HepG2 (cell line): ENCODE data around the gene COX4I2. TPM values are rescaled to one million over a fixed set of nuclear protein-coding genes. Genes with fewer than 3 reads are reported as not detected.

ENCODE experiments used
- KDM6A ChIP-seq: IDR thresholded peaks from 2 replicates; pipeline ENCODE4 v1.6.1; 2016; ENCODE audit warnings: low read depth
- RELA ChIP-seq: sonication (generic); formaldehyde crosslinking; IDR thresholded peaks from 2 replicates; pipeline ENCODE4 v1.4.0; 2020; ENCODE audit warnings: missing genetic modification reagents
- ZNF644 ChIP-seq: IDR thresholded peaks from 2 replicates; pipeline ENCODE4 v1.6.1; 2016; ENCODE audit warnings: low read depth
- polyA plus RNA-seq, 8 experiments: library from polyadenylated mRNA; depleted of rRNA in 3 of 8; stranded (reverse) in 7 of 8; unstranded in 1 of 8; fragments of >200 nt; fragmentation: Illumina TruSeq in 4 of 8; extraction: Trizol in 4 of 8; gene quantifications; 2 replicates each; pipeline versions ENCODE4 v1.2.1 to v1.2.3, GENCODE V29; 2011 to 2016; ENCODE audit warnings: low read depth in 4 of 8, missing spikeins in 1 of 8, mixed read lengths in 1 of 8; ENCODE audit not compliant: insufficient read depth in 1 of 8
- total RNA-seq, 5 experiments: library from RNA; depleted of rRNA; stranded (reverse); fragments of >200 nt; fragmentation: Illumina TruSeq; extraction: Trizol; gene quantifications; 2 replicates each; pipeline ENCODE4 v1.2.3, GENCODE V29; 2016; ENCODE audit warnings: low read depth in 1 of 5
- TF ChIP-seq, protein P1 (sequence below): sonication (generic); formaldehyde crosslinking; IDR thresholded peaks from 2 replicates; pipeline ENCODE4 v1.4.0; 2020; ENCODE audit warnings: missing genetic modification reagents
- TF ChIP-seq, protein P2 (sequence below): sonication (generic); formaldehyde crosslinking; IDR thresholded peaks from 2 replicates; pipeline ENCODE4 v1.4.0; 2020; ENCODE audit warnings: mild to moderate bottlenecking, missing genetic modification reagents
- TF ChIP-seq, protein P3 (sequence below): sonication (generic); formaldehyde crosslinking; IDR thresholded peaks from 2 replicates; pipeline ENCODE4 v1.4.0; 2020; ENCODE audit warnings: missing genetic modification reagents, borderline replicate concordance

Gene COX4I2
- total and polyA plus RNA-seq, 2 of the 13 experiments (the other 11 are each of a cell fraction or from before 2014, with no cell fraction given), result 1.1 TPM; not detected in 1

DNA sequence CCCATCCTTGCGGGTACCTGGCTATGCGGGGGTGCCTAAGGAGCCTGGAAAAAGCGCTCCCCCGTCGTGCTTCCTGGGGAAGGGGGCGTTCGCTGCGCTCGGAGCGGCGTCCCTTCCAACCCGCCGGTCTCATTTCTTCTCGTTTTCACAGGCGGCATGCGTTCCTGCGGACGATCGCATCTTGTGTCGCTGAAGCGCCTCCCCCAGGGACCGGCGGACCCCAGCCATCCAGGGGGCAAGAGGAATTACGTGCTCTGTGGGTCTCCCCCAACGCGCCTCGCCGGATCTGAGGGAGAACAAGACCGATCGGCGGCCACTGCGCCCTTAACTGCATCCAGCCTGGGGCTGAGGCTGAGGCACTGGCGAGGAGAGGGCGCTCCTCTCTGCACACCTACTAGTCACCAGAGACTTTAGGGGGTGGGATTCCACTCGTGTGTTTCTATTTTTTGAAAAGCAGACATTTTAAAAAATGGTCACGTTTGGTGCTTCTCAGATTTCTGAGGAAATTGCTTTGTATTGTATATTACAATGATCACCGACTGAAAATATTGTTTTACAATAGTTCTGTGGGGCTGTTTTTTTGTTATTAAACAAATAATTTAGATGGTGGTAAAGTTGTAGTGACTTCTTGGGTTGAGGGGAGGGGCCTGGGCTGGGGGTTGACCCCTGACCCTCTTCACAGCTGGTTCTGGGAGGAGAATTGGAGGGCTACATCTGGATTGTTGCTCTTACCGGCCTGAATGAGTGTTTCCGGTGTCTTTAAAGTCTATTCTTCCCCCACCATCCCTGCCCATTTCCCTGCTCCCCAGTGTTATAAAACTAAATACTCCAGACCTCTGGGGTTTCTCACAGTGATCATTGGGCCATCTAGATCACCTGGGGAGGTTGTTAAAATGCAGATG, 31.6 kb upstream of the COX4I2 start (continued):
- TF ChIP-seq, protein P1, sequence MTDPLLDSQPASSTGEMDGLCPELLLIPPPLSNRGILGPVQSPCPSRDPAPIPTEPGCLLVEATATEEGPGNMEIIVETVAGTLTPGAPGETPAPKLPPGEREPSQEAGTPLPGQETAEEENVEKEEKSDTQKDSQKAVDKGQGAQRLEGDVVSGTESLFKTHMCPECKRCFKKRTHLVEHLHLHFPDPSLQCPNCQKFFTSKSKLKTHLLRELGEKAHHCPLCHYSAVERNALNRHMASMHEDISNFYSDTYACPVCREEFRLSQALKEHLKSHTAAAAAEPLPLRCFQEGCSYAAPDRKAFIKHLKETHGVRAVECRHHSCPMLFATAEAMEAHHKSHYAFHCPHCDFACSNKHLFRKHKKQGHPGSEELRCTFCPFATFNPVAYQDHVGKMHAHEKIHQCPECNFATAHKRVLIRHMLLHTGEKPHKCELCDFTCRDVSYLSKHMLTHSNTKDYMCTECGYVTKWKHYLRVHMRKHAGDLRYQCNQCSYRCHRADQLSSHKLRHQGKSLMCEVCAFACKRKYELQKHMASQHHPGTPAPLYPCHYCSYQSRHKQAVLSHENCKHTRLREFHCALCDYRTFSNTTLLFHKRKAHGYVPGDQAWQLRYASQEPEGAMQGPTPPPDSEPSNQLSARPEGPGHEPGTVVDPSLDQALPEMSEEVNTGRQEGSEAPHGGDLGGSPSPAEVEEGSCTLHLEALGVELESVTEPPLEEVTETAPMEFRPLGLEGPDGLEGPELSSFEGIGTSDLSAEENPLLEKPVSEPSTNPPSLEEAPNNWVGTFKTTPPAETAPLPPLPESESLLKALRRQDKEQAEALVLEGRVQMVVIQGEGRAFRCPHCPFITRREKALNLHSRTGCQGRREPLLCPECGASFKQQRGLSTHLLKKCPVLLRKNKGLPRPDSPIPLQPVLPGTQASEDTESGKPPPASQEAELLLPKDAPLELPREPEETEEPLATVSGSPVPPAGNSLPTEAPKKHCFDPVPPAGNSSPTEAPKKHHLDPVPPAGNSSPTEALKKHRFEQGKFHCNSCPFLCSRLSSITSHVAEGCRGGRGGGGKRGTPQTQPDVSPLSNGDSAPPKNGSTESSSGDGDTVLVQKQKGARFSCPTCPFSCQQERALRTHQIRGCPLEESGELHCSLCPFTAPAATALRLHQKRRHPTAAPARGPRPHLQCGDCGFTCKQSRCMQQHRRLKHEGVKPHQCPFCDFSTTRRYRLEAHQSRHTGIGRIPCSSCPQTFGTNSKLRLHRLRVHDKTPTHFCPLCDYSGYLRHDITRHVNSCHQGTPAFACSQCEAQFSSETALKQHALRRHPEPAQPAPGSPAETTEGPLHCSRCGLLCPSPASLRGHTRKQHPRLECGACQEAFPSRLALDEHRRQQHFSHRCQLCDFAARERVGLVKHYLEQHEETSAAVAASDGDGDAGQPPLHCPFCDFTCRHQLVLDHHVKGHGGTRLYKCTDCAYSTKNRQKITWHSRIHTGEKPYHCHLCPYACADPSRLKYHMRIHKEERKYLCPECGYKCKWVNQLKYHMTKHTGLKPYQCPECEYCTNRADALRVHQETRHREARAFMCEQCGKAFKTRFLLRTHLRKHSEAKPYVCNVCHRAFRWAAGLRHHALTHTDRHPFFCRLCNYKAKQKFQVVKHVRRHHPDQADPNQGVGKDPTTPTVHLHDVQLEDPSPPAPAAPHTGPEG, result no peak
- TF ChIP-seq RELA (CRISPR knock-in tag) (no peak), KDM6A (no peak), ZNF644 (CRISPR knock-in tag) (no peak)
- TF ChIP-seq, protein P2, sequence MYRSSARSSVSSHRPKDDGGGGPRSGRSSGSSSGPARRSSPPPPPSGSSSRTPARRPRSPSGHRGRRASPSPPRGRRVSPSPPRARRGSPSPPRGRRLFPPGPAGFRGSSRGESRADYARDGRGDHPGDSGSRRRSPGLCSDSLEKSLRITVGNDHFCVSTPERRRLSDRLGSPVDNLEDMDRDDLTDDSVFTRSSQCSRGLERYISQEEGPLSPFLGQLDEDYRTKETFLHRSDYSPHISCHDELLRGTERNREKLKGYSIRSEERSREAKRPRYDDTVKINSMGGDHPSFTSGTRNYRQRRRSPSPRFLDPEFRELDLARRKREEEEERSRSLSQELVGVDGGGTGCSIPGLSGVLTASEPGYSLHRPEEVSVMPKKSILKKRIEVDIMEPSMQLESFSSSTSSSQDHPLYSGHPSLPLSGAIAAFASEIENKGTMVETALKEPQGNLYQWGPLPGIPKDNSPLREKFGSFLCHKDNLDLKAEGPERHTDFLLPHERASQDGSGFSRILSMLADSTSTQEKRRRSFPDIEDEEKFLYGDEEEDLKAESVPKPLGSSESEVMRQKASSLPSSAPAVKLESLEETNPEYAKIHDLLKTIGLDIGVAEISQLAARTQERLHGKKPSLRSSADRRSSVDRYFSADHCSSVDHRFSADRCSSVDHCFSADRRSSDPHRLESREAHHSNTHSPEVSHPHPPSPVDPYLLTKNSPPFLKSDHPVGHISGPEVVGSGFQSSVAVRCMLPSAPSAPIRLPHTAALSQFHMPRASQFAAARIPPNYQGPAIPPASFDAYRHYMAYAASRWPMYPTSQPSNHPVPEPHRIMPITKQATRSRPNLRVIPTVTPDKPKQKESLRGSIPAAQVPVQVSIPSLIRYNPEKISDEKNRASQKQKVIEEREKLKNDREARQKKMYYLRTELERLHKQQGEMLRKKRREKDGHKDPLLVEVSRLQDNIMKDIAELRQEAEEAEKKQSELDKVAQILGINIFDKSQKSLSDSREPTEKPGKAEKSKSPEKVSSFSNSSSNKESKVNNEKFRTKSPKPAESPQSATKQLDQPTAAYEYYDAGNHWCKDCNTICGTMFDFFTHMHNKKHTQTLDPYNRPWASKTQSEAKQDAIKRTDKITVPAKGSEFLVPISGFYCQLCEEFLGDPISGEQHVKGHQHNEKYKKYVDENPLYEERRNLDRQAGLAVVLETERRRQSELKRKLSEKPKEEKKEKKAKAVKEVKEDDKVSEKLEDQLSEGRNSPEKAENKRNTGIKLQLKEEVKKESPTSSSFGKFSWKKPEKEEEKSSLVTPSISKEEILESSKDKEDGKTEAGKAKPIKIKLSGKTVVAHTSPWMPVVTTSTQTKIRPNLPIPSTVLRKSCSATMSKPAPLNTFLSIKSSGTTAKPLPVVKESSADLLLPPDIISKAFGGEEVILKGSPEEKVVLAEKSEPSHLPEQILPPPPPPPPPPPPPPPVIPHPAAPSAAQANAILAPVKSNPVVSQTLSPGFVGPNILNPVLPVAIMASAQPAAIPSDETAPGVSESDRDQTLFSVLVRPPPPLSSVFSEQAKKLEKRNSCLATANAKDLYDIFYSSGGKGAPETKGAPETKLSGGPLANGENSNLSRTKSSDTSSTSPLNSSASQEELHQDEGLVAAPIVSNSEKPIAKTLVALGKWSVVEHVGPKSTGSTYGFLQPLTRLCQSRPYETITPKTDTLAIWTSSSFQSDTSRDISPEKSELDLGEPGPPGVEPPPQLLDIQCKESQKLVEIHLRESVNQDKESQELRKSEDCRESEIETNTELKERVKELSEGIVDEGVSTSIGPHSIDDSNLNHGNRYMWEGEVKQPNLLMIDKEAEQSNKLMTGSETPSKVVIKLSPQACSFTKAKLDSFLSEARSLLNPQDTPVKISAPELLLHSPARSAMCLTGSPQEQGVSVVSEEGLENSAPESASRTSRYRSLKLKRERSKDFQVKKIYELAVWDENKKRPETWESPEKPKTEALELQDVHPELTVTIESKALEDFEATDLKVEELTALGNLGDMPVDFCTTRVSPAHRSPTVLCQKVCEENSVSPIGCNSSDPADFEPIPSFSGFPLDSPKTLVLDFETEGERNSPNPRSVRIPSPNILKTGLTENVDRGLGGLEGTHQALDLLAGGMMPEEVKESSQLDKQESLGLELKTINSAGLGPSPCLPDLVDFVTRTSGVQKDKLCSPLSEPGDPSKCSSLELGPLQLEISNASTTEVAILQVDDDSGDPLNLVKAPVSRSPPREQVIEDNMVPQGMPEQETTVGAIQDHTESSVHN, result no peak; the same call in 1 of the 2 replicates
- TF ChIP-seq, protein P3, sequence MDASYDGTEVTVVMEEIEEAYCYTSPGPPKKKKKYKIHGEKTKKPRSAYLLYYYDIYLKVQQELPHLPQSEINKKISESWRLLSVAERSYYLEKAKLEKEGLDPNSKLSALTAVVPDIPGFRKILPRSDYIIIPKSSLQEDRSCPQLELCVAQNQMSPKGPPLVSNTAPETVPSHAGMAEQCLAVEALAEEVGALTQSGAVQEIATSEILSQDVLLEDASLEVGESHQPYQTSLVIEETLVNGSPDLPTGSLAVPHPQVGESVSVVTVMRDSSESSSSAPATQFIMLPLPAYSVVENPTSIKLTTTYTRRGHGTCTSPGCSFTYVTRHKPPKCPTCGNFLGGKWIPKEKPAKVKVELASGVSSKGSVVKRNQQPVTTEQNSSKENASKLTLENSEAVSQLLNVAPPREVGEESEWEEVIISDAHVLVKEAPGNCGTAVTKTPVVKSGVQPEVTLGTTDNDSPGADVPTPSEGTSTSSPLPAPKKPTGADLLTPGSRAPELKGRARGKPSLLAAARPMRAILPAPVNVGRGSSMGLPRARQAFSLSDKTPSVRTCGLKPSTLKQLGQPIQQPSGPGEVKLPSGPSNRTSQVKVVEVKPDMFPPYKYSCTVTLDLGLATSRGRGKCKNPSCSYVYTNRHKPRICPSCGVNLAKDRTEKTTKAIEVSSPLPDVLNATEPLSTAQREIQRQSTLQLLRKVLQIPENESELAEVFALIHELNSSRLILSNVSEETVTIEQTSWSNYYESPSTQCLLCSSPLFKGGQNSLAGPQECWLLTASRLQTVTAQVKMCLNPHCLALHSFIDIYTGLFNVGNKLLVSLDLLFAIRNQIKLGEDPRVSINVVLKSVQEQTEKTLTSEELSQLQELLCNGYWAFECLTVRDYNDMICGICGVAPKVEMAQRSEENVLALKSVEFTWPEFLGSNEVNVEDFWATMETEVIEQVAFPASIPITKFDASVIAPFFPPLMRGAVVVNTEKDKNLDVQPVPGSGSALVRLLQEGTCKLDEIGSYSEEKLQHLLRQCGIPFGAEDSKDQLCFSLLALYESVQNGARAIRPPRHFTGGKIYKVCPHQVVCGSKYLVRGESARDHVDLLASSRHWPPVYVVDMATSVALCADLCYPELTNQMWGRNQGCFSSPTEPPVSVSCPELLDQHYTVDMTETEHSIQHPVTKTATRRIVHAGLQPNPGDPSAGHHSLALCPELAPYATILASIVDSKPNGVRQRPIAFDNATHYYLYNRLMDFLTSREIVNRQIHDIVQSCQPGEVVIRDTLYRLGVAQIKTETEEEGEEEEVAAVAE, result peak; percentile 61; the same call in 1 of the 2 replicates
